Heart left ventricle (tissue), 13 donors: ENCODE results near the gene EPYC.

Experiments used
- CTCF ChIP-seq, 12 donors: fragments of 200-600 bp; sonication (generic) in 4 of 12; IDR thresholded peaks; one replicate each; pipeline versions ENCODE4 v1.5.0 to v1.8.0; 2018 to 2022; ENCODE audit warnings: antibody characterized with exemption in 12 of 12, mild to moderate bottlenecking in 5 of 12
- POLR2A ChIP-seq, 2 donors: fragments of 450-650 bp; IDR thresholded peaks; one replicate each; pipeline ENCODE4 v1.6.1; 2017; ENCODE audit warnings: antibody characterized with exemption in 2 of 2, mild to moderate bottlenecking in 2 of 2, moderate library complexity in 2 of 2
- donor health status: ischemic (EF 13 %, LVEDD 7.1; RV severe dilation, severe dysfunction).
- donor health status: DM: no; HTN: yes; CAD: no.
- donor health status: DM: no; HTN: no; CAD: no.
- donor health status: ischemic (EF 25% LVEDD 6.9; RV normal size, moderate dysfunction).
- donor health status: ischemic (EF 25% LVEDD 5.7; RV mildly dilated, moderate dysfunction).
- donor health status: ischemic (EF 35%, LVEDD 5.7; RV mildly dilated, moderate dysfunction).
- donor health status: nonischemic (EF 11% LVEDD 7.7; RV severe dilation, severe dysfunction).
- donor health status: DM: yes; HTN: yes; CAD: no.
- donor health status: PGD.
- donor health status: ischemic (EF 29% LVEDD 5.4; RV normal size, mild dysfunction).
- donor health status: nonischemic (EF 23%, LVEDD 6.1; RV moderate dilation, normal function).

GRCh38 chr12:91009319-91009950, 4.7 kb upstream of the EPYC start:
- TF ChIP-seq CTCF (IDR thresholded peaks at IDR 0.05), result no peak
- TF ChIP-seq POLR2A (IDR thresholded peaks at IDR 0.05), result no peak
